OCI-LY7 (cell line): ENCODE measurements around the gene JMY.

ENCODE experiments used
- CTCF ChIP-seq: fragments of 200-600 bp; sonication (generic); conservative IDR thresholded peaks from 2 replicates; pipeline ENCODE4 v1.5.1; 2014; ENCODE audit warnings: mild to moderate bottlenecking, antibody characterized with exemption, low read length, moderate library complexity, mixed read lengths
- EZH2phosphoT487 ChIP-seq: fragments of 200-600 bp; sonication (generic); IDR thresholded peaks from 2 replicates; pipeline ENCODE4 v1.6.1; 2018; ENCODE audit warnings: low read depth, borderline replicate concordance, mild to moderate bottlenecking, mixed run types, antibody characterized with exemption, low read length, moderate library complexity, mixed read lengths

DNA sequence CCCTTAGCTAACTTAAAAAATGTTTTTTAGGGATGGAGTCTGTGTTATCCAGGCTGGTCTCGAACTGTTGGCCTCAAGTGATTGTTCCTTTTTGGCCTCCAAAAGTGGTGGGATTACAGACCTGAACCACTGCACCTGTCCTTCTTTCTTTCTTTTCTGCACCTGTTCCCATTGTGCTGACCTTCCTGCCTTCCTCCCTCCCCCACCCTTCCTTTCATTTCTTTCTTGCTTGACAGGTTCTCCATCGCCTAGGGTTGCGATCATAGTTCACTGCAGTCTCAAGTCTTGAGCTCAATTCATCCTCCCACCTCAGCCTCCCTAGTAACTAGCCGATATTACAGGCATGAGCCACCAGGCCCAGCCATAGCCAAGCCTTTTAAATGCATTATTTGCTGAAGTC, 20.6 kb downstream of the JMY start:
- TF ChIP-seq CTCF (no peak), EZH2phosphoT487 (no peak)
